Neural cell (in vitro differentiated cells): ENCODE results near the gene SLMAP. TPM values are rescaled to one million over a fixed set of nuclear protein-coding genes. Genes with fewer than 3 reads are reported as not detected.

Experiments used
- H2AFZ ChIP-seq: fragments of 200-600, 300-800 bp; sonication (generic), shearing (Covaris generic); 2 replicates; pipeline ENCODE4 v1.6.0; 2014; ENCODE audit warnings: low read depth, mild to moderate bottlenecking, antibody characterized with exemption, low read length, moderate library complexity
- H3F3A ChIP-seq: fragments of 200-600 bp; shearing (Covaris generic); 2 replicates; pipeline ENCODE4 v1.6.1; 2016; ENCODE audit warnings: mild to moderate bottlenecking, moderate library complexity, mixed read lengths, antibody characterized with exemption, low read length; ENCODE audit not compliant: insufficient read depth, poor library complexity, severe bottlenecking
- H3K27ac ChIP-seq: fragments of 200-600, 300-800 bp; sonication (generic), shearing (Covaris generic); 2 replicates; pipeline ENCODE4 v1.5.1; 2014; ENCODE audit warnings: mild to moderate bottlenecking, low read length, moderate library complexity
- H3K27me3 ChIP-seq: fragments of 300-800, 200-600 bp; sonication (generic), shearing (Covaris generic); 2 replicates; pipeline ENCODE4 v1.6.0; 2014; ENCODE audit warnings: mild to moderate bottlenecking, low read depth, low read length, moderate library complexity; ENCODE audit not compliant: insufficient read depth
- H3K36me3 ChIP-seq: fragments of 300-800, 200-600 bp; sonication (generic), shearing (Covaris generic); 2 replicates; pipeline ENCODE4 v1.5.1; 2014; ENCODE audit warnings: mild to moderate bottlenecking, antibody characterized with exemption, low read length, moderate library complexity; ENCODE audit not compliant: insufficient read depth
- H3K4me2 ChIP-seq: fragments of 300-800, 200-600 bp; sonication (generic), shearing (Covaris generic); 2 replicates; pipeline ENCODE4 v1.6.0; 2014; ENCODE audit warnings: mild to moderate bottlenecking, low read length
- H3K4me3 ChIP-seq: fragments of 300-800, 200-600 bp; sonication (generic), shearing (Covaris generic); 2 replicates; pipeline ENCODE4 v1.5.1; 2014; ENCODE audit warnings: mild to moderate bottlenecking, low read length, moderate library complexity
- H3K79me2 ChIP-seq: fragments of 200-600 bp; shearing (Covaris generic); replicated peaks from 2 replicates; pipeline ENCODE4 v1.6.0; 2014; ENCODE audit warnings: mild to moderate bottlenecking, low read length, moderate library complexity; ENCODE audit not compliant: insufficient read depth
- H3K9ac ChIP-seq: fragments of 300-800, 200-600 bp; sonication (generic), shearing (Covaris generic); 2 replicates; pipeline ENCODE4 v1.6.1; 2016; ENCODE audit warnings: mild to moderate bottlenecking, low read length, mixed read lengths
- H3K9me2 ChIP-seq: fragments of 200-600 bp; shearing (Covaris generic); 2 replicates; pipeline ENCODE4 v1.6.1; 2016; ENCODE audit warnings: mild to moderate bottlenecking, low read length, mixed read lengths; ENCODE audit not compliant: insufficient read depth
- H3K9me3 ChIP-seq: fragments of 200-600, 300-800 bp; sonication (generic), shearing (Covaris generic); 2 replicates; pipeline ENCODE4 v1.6.1; 2016; ENCODE audit warnings: mild to moderate bottlenecking, mixed run types, low read length, moderate library complexity, mixed read lengths
- H4K20me1 ChIP-seq: fragments of 200-600 bp; shearing (Covaris generic); 2 replicates; pipeline ENCODE4 v1.6.1; 2016; ENCODE audit warnings: mild to moderate bottlenecking, mixed run types; ENCODE audit not compliant: insufficient read depth
- EP300 ChIP-seq: fragments of 450-650 bp; conservative IDR thresholded peaks from 2 replicates; pipeline ENCODE4 v1.6.1; 2014; ENCODE audit warnings: antibody characterized with exemption, mild to moderate bottlenecking, moderate library complexity; ENCODE audit not compliant: poor library complexity, severe bottlenecking
- EZH2 ChIP-seq: fragments of 200-600, 300-800 bp; shearing (Covaris generic), sonication (generic); IDR thresholded peaks from 2 replicates; pipeline ENCODE4 v1.6.1; 2014; ENCODE audit warnings: antibody characterized with exemption, low read length, borderline replicate concordance, mild to moderate bottlenecking; ENCODE audit not compliant: insufficient read depth, poor library complexity, severe bottlenecking
- MXI1 ChIP-seq: fragments of 450-650 bp; conservative IDR thresholded peaks from 2 replicates; pipeline ENCODE4 v1.6.1; 2014; ENCODE audit warnings: antibody characterized with exemption, mild to moderate bottlenecking; ENCODE audit not compliant: poor library complexity, severe bottlenecking
- RAD21 ChIP-seq: fragments of 450-650 bp; conservative IDR thresholded peaks from 2 replicates; pipeline ENCODE4 v1.6.1; 2014; ENCODE audit warnings: antibody characterized with exemption, mild to moderate bottlenecking, moderate library complexity
- SMC3 ChIP-seq: fragments of 450-650 bp; conservative IDR thresholded peaks from 2 replicates; pipeline ENCODE4 v1.6.1; 2014; ENCODE audit warnings: antibody characterized with exemption, mild to moderate bottlenecking, moderate library complexity; ENCODE audit not compliant: poor library complexity
- TAF1 ChIP-seq: IDR thresholded peaks from 2 replicates; pipeline ENCODE4 v1.6.1; 2012; ENCODE audit warnings: low read depth
- polyA plus RNA-seq: library from polyadenylated mRNA; depleted of rRNA; stranded (reverse); fragments of >200 nt; gene quantifications from 2 replicates; pipeline ENCODE4 v1.2.3, GENCODE V29; 2014
- TF ChIP-seq, protein P1 (sequence below): IDR thresholded peaks from 2 replicates; pipeline ENCODE4 v1.6.1; 2012; ENCODE audit warnings: borderline replicate concordance

Gene SLMAP
- polyA plus RNA-seq, 1 donor from 2014 or later, result 42.1 TPM

DNA sequence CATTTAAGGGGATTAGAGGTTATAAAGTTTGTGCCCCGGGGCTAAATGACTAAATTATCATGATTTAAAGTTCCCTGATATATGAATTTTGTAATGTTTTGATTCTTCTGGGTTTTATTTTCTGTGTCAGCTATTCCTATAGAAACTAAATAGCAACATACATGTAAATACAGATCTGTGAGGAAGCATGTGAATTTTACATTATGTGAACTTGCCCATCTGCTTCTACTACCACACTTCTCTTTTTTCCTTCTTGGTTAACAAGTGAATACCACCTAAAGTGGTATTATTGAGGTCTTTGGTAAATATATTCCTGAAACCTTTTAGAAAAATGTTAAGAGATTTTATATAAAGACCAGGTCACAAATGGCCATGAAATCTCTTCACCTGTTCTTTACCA lies 29.3 kb downstream of the SLMAP start:
- Histone ChIP-seq H3K27ac (no peak overlapping the region), H3K4me3 (no peak overlapping the region), H3K4me2 (no peak overlapping the region), H3K9me2 (no peaks in the 10 kb centered on the region), H4K20me1 (no peaks in the 10 kb centered on the region), H3K27me3 (no peaks in the 10 kb centered on the region), H3K36me3 (no peaks in the 10 kb centered on the region), H3K9ac (no peak overlapping the region), H2AFZ (no peak overlapping the region), H3K79me2 (peaks cover 6% of the 10 kb centered on the region), H3K9me3 (no peaks in the 10 kb centered on the region), H3F3A (no peaks in the 10 kb centered on the region)
- TF ChIP-seq TAF1 (no peak), RAD21 (no peak), EP300 (no peak), MXI1 (no peak)
- TF ChIP-seq, protein P1, sequence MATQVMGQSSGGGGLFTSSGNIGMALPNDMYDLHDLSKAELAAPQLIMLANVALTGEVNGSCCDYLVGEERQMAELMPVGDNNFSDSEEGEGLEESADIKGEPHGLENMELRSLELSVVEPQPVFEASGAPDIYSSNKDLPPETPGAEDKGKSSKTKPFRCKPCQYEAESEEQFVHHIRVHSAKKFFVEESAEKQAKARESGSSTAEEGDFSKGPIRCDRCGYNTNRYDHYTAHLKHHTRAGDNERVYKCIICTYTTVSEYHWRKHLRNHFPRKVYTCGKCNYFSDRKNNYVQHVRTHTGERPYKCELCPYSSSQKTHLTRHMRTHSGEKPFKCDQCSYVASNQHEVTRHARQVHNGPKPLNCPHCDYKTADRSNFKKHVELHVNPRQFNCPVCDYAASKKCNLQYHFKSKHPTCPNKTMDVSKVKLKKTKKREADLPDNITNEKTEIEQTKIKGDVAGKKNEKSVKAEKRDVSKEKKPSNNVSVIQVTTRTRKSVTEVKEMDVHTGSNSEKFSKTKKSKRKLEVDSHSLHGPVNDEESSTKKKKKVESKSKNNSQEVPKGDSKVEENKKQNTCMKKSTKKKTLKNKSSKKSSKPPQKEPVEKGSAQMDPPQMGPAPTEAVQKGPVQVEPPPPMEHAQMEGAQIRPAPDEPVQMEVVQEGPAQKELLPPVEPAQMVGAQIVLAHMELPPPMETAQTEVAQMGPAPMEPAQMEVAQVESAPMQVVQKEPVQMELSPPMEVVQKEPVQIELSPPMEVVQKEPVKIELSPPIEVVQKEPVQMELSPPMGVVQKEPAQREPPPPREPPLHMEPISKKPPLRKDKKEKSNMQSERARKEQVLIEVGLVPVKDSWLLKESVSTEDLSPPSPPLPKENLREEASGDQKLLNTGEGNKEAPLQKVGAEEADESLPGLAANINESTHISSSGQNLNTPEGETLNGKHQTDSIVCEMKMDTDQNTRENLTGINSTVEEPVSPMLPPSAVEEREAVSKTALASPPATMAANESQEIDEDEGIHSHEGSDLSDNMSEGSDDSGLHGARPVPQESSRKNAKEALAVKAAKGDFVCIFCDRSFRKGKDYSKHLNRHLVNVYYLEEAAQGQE, result no peak

DNA sequence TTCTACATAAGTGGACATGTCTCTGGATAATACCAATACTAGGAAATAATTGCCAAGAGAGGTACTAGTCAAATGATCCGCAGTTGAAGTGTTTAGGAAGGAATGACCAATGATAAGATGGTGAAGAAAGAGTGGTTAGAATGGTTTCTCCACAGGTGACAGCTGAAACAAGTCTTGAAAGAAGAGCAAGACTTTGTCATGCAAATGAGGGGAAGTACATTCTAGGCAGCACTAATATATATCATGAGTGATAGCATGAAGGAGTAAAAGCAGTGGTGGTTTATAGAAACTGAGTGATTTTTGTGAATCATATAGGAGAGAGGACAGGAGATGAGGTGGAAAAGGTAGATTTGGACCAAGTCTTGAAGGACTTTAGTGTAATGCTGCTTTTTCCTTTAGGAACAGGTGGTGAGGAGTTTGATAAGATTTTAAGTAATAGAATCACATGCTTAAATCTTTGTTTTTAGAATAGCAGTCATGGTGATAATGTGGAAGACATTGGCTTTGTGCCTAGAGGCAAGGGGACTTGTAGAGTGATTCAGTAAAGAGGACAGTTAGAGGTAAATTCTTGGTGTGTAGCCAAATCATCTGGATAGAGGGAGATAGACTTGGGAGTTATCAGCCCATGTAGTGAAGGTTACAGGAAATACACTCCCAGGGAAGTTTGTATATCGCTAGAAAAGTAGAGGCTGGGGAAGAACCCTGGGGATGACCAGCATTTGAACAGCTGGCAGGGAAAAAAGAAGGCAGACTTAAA lies 31.9 kb downstream of the SLMAP start:
- no peaks in the 10 kb centered on the region for H3K27me3 ChIP-seq
- H3K9me3 ChIP-seq, result no peaks in the 10 kb centered on the region
- H2AFZ ChIP-seq, result no peak overlapping the region
- TF ChIP-seq SMC3, result no peak
- TF ChIP-seq TAF1, result no peak
- TF ChIP-seq, protein P1, result no peak
- TF ChIP-seq EP300, result no peak
- TF ChIP-seq EZH2, result no peak
- no peaks in the 10 kb centered on the region for H3K9me2 ChIP-seq
- no peaks in the 10 kb centered on the region for H3K36me3 ChIP-seq
- no peak overlapping the region for H3K27ac ChIP-seq
- no peaks in the 10 kb centered on the region for H4K20me1 ChIP-seq
- H3K4me2 ChIP-seq, result no peak overlapping the region
- no peak overlapping the region for H3K9ac ChIP-seq
- H3K79me2 ChIP-seq, result no peaks in the 10 kb centered on the region
- no peak overlapping the region for H3K4me3 ChIP-seq
- H3F3A ChIP-seq, result no peaks in the 10 kb centered on the region
